ENCODE measurements around the gene LSM14A.
"Not testable (repeated sequence)": the region's sequence is repeated elsewhere in the genome, so short reads cannot be mapped to it uniquely, and the experiment has no call there.

Gene LSM14A

DNA sequence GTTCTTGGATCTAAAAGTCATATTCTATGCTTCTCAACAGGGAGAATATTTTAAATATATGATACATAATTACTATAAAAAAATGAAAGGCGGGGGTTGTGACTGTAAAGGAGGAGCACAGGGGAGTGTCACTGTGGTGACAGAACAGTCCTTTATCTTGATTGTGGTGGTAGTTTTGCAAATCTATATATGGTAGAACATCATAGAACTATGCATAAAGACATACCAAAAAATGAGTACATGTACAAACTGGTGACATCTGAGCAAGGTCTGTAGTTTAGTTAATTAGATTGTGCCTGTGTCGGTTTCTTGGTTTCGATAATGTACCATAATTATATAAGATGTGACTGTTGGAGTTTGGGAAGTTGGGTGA is 43.3 kb downstream of the LSM14A start:
- DNase-seq (ENCODE audit: low read depth in 1 of 2, low spot score in 1 of 2): no peak
- TF ChIP-seq, protein P1, sequence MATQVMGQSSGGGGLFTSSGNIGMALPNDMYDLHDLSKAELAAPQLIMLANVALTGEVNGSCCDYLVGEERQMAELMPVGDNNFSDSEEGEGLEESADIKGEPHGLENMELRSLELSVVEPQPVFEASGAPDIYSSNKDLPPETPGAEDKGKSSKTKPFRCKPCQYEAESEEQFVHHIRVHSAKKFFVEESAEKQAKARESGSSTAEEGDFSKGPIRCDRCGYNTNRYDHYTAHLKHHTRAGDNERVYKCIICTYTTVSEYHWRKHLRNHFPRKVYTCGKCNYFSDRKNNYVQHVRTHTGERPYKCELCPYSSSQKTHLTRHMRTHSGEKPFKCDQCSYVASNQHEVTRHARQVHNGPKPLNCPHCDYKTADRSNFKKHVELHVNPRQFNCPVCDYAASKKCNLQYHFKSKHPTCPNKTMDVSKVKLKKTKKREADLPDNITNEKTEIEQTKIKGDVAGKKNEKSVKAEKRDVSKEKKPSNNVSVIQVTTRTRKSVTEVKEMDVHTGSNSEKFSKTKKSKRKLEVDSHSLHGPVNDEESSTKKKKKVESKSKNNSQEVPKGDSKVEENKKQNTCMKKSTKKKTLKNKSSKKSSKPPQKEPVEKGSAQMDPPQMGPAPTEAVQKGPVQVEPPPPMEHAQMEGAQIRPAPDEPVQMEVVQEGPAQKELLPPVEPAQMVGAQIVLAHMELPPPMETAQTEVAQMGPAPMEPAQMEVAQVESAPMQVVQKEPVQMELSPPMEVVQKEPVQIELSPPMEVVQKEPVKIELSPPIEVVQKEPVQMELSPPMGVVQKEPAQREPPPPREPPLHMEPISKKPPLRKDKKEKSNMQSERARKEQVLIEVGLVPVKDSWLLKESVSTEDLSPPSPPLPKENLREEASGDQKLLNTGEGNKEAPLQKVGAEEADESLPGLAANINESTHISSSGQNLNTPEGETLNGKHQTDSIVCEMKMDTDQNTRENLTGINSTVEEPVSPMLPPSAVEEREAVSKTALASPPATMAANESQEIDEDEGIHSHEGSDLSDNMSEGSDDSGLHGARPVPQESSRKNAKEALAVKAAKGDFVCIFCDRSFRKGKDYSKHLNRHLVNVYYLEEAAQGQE (IDR thresholded peaks at IDR 0.05; ENCODE audit: insufficient replicate concordance, low read depth): no peak
- TF ChIP-seq GABPA (IDR thresholded peaks at IDR 0.05; ENCODE audit: low read depth) (no peak), SPI1 (IDR thresholded peaks at IDR 0.05; ENCODE audit: borderline replicate concordance, low read depth) (no peak), POLR2AphosphoS5 (IDR thresholded peaks at IDR 0.05; ENCODE audit: low read depth) (no peak)
- TF ChIP-seq, protein P2, sequence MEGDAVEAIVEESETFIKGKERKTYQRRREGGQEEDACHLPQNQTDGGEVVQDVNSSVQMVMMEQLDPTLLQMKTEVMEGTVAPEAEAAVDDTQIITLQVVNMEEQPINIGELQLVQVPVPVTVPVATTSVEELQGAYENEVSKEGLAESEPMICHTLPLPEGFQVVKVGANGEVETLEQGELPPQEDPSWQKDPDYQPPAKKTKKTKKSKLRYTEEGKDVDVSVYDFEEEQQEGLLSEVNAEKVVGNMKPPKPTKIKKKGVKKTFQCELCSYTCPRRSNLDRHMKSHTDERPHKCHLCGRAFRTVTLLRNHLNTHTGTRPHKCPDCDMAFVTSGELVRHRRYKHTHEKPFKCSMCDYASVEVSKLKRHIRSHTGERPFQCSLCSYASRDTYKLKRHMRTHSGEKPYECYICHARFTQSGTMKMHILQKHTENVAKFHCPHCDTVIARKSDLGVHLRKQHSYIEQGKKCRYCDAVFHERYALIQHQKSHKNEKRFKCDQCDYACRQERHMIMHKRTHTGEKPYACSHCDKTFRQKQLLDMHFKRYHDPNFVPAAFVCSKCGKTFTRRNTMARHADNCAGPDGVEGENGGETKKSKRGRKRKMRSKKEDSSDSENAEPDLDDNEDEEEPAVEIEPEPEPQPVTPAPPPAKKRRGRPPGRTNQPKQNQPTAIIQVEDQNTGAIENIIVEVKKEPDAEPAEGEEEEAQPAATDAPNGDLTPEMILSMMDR (IDR thresholded peaks at IDR 0.05; ENCODE audit: insufficient read depth, low read length): no peak
- no peaks in the 10 kb centered on the region for H3K27me3 ChIP-seq (ENCODE audit: insufficient read depth, poor library complexity, severe bottlenecking)
- H3K27ac ChIP-seq (replicated peaks): no peak overlapping the region
- H3K4me3 ChIP-seq (replicated peaks; ENCODE audit: insufficient read depth, low read length): no peak overlapping the region

DNA sequence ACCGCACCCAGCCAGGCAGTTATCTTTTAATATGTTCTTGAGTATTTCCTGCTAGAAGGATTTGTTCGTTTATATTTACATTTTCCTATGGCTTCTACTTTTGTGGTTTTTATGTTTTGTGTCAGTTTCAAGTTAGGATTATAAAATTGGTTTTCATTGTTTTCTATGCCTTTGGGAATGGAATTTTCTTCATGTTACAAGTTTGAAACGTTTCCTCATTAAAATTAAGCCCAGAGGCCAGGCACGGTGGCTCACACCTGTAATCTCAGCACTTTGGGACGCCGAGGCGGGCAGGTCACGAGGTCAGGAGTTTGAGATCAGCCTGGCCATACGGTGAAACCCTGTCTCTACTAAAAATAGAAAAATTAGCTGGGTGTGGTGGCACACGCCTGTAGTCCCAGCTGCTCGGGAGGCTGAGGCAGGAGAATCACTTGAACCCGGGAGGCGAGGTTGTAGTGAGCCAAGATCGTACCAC is 44.5 kb downstream of the LSM14A start:
- DNase-seq (ENCODE audit: low read depth in 1 of 2, low spot score in 1 of 2); H3K4me3 ChIP-seq (replicated peaks; ENCODE audit: insufficient read depth, low read length); H3K27ac ChIP-seq (replicated peaks): not testable (repeated sequence)

DNA sequence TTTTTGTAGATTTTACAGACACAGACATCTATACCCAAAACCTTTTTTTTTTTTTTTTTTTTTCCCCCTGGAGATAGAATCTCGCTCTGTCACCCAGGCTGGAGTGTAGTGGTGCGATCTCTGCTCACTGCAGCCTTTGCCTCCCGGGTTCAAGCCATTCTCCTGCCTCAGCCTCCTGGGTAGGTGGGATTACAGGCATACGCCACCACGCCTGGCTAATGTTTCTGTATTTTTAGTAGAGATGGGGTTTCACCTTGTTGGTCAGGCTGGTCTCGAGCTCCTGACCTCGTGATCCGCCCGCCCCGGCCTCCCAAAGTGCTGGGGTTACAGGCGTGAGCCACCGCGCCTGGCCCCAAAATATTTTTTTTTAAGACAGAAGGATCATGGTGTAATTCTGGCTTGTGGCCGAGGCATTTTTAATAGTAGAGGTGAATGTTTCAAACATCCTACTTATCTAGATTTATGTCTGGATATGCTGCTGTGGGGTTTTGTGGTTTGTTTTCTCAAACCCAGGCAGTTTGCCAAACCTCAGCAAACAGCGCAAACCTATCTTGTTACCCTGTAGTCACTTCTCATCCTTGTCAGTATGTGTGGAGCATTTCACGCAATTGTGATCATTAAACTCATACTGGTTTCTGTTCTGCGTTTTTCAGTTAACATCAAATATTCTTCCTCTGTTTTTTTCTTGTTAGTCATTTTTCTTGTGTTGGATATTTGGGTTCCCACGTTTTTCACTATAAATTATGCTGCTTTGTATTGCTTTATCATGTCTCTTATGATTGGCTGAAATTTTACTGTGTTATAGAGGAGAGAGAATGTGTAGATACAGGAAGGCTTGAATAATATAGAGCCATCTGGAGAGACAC is 45.9 kb downstream of the LSM14A start:
- Histone ChIP-seq H3K27me3 (ENCODE audit: insufficient read depth, poor library complexity, severe bottlenecking) (no peaks in the 10 kb centered on the region), H3K27ac (replicated peaks) (no peak overlapping the region), H3K4me3 (replicated peaks; ENCODE audit: insufficient read depth, low read length) (no peak overlapping the region)
- TF ChIP-seq SPI1 (IDR thresholded peaks at IDR 0.05; ENCODE audit: borderline replicate concordance, low read depth): no peak
- TF ChIP-seq POLR2AphosphoS5 (IDR thresholded peaks at IDR 0.05; ENCODE audit: low read depth): peak; percentile 69
- TF ChIP-seq, protein P1 (IDR thresholded peaks at IDR 0.05; ENCODE audit: insufficient replicate concordance, low read depth): no peak
- DNase-seq (ENCODE audit: low read depth in 1 of 2, low spot score in 1 of 2): peak; percentile 40 to 84

More for the DNA sequence above, 44.5 kb downstream of the LSM14A start:
- H3K27me3 ChIP-seq (ENCODE audit: insufficient read depth, poor library complexity, severe bottlenecking): not testable (repeated sequence)

DNA sequence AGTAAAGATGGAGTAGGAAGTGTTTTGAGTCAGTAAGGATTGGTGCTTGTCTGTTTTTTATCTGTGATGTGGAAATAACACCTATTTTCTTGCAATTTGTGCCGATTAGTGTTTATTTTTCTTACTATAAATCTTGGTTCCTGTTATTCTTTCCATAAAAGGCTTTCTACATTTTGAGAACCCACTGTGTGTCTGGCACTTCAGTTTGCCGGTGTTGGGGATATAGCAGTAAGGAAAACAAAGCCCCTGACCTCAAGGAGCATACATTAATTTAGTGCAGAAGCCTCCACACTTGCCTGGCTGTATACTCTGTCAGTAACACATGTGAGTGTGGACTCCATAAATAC is 46.5 kb downstream of the LSM14A start:
- Histone ChIP-seq H3K4me3 (replicated peaks; ENCODE audit: insufficient read depth, low read length) (no peak overlapping the region), H3K27ac (replicated peaks) (no peak overlapping the region)
- TF ChIP-seq POLR2AphosphoS5 (IDR thresholded peaks at IDR 0.05; ENCODE audit: low read depth): no peak
- TF ChIP-seq GABPA (IDR thresholded peaks at IDR 0.05; ENCODE audit: low read depth): no peak
- TF ChIP-seq, protein P2 (IDR thresholded peaks at IDR 0.05; ENCODE audit: insufficient read depth, low read length): no peak
- TF ChIP-seq, protein P1 (IDR thresholded peaks at IDR 0.05; ENCODE audit: insufficient replicate concordance, low read depth): no peak
- TF ChIP-seq SPI1 (IDR thresholded peaks at IDR 0.05; ENCODE audit: borderline replicate concordance, low read depth): no peak

More for the DNA sequence above, 46.5 kb downstream of the LSM14A start:
- no peak for DNase-seq (ENCODE audit: low read depth in 1 of 2, low spot score in 1 of 2)
- no peaks in the 10 kb centered on the region for H3K27me3 ChIP-seq (ENCODE audit: insufficient read depth, poor library complexity, severe bottlenecking)
